ENCODE data around the gene PPY.

The PPY gene, protein sequence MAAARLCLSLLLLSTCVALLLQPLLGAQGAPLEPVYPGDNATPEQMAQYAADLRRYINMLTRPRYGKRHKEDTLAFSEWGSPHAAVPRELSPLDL

GRCh38 chr17:43942051-43942685, at the start of gene PPY:
Gene PPY (minus strand): TSS chr17:43942476. CDS start chr17:43941654, 822 bp downstream.
- TF ChIP-seq GATA2 (IDR thresholded peaks at IDR 0.05; ENCODE audit: low read depth, low read length) (no peak), GATA3 (IDR thresholded peaks at IDR 0.05; ENCODE audit: low read depth, low read length) (no peak)

GRCh38 chr17:43988301-43988700, 46.0 kb upstream of the PPY start:
- TF ChIP-seq GATA2 (IDR thresholded peaks at IDR 0.05; ENCODE audit: low read depth, low read length) (no peak), GATA3 (IDR thresholded peaks at IDR 0.05; ENCODE audit: low read depth, low read length) (no peak)

DNA sequence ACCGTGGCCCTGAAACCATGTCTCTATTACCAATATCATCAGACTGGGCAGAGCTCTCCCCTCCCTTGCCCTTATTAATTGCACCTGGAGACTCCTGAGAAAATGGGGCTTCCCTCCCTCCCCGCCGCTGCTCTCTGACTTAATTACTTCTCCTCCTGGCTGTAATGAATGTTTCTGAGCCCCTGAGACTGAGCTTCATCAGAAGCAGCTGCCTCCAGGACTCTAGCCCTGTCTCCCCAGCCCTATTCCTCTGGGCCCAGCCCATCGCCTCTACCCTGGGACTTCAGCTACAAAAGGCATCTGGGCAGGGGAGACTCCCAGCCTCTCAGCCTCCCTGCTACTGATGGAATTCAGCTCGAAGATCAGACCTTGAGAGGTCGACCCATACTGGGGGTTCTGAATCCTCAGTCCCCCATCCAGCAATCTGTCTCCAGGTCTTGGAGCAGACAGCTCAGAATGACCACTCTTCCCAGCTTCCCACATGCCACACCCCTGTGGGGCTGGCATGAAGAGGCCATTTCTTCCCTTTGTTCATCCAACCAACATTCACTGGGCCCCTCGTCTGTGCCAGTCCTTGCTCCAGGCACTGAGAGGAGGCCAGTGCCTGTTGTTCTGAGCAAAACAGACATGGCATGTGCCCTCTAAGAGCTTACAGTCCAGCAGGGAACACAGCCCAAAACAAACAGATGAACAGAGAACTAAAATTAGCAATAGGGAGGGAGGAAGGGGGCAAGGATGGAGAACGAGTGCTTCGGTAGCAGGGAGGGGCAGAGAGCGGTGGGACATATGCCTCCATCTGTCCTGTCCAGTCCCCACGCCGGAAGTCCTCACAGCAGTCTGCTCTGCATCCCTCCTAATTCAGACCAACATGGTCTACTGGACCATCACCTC, 45.1 kb upstream of the PPY start:
- TF ChIP-seq GATA2 (IDR thresholded peaks at IDR 0.05; ENCODE audit: low read depth, low read length) (no peak), GATA3 (IDR thresholded peaks at IDR 0.05; ENCODE audit: low read depth, low read length) (no peak)

GRCh38 chr17:43986225-43986981, 44.1 kb upstream of the PPY start:
- no peak for TF ChIP-seq GATA2 (IDR thresholded peaks at IDR 0.05; ENCODE audit: low read depth, low read length)
- no peak for TF ChIP-seq GATA3 (IDR thresholded peaks at IDR 0.05; ENCODE audit: low read depth, low read length)

DNA sequence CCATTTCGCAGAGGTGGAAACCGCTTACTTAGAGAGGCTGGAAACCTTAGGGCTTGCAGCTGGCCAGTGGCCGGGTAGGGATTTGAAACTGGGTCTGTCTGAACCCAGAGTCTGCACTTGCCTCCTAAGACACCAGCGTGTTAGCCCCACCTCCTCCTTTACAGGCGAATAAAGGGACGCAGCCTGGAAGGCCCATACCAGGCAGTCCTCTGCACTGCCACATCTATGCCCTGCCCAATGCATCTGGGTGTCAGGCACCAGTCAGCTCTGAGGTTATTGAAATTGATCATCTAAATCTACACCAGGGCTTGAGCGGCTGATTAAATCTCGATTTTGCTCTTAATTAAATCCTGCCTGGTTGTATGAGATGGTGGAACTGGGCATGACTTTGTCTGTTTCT, 42.2 kb upstream of the PPY start:
- TF ChIP-seq GATA3 (IDR thresholded peaks at IDR 0.05; ENCODE audit: low read depth, low read length): peak; percentile 65; the same call in 1 of the 2 replicates
- peak; percentile 55 for TF ChIP-seq GATA2 (IDR thresholded peaks at IDR 0.05; ENCODE audit: low read depth, low read length)

- TF ChIP-seq GATA3 (IDR thresholded peaks at IDR 0.05; ENCODE audit: low read depth, low read length) (0 out of 2 replicates have a peak, but pooled peaks have one; percentile 14), GATA2 (IDR thresholded peaks at IDR 0.05; ENCODE audit: low read depth, low read length) (peak; percentile 89)
Observed at GRCh38 chr17:43983515-43984411, 41.5 kb upstream of the PPY start.

DNA sequence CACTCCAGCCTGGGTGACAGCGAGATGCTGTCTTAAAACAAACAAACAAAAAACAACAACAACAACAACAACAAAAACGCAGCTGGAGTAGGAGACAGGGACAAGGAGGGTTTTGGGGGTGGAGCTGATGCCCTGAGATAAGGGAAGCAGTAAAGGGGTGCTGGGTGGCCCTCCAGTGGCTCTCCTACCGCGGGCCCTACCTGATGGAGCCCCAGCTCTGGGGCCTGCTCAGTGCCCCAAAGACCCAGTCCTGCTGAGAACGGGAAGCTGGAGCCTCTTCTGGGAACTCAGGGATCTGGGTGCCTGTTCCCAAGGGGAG, 40.9 kb upstream of the PPY start:
- TF ChIP-seq GATA3 (IDR thresholded peaks at IDR 0.05; ENCODE audit: low read depth, low read length) (no peak), GATA2 (IDR thresholded peaks at IDR 0.05; ENCODE audit: low read depth, low read length) (peak; percentile 10; the same call in 1 of the 2 replicates)

GRCh38 chr17:43982171-43982570, 39.9 kb upstream of the PPY start:
- TF ChIP-seq GATA3 (IDR thresholded peaks at IDR 0.05; ENCODE audit: low read depth, low read length): no peak
- TF ChIP-seq GATA2 (IDR thresholded peaks at IDR 0.05; ENCODE audit: low read depth, low read length): no peak

GRCh38 chr17:43979671-43980070, 37.4 kb upstream of the PPY start:
- TF ChIP-seq GATA3 (IDR thresholded peaks at IDR 0.05; ENCODE audit: low read depth, low read length) (no peak), GATA2 (IDR thresholded peaks at IDR 0.05; ENCODE audit: low read depth, low read length) (peak; percentile 41; the same call in 1 of the 2 replicates)

DNA sequence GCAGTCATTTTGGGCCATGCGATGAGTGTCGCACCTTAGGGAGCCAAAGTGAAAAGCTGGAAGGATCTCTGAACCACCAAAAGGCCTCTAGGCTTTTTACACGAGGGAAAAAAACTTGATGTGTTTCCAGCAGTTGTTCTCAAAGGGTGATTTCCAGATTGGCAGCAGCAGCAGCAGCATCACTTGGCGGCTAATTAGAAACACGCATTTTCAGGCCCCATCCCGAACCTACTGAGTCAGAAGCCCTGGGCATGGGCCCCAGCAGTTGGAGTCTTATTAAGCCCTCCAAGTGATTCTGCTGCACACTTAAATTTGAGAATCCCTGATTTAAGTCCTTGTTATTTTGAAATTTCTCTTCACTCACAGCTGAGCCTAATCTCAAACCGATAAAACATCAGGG, 36.7 kb upstream of the PPY start:
- TF ChIP-seq GATA3 (IDR thresholded peaks at IDR 0.05; ENCODE audit: low read depth, low read length): no peak
- no peak for TF ChIP-seq GATA2 (IDR thresholded peaks at IDR 0.05; ENCODE audit: low read depth, low read length)

DNA sequence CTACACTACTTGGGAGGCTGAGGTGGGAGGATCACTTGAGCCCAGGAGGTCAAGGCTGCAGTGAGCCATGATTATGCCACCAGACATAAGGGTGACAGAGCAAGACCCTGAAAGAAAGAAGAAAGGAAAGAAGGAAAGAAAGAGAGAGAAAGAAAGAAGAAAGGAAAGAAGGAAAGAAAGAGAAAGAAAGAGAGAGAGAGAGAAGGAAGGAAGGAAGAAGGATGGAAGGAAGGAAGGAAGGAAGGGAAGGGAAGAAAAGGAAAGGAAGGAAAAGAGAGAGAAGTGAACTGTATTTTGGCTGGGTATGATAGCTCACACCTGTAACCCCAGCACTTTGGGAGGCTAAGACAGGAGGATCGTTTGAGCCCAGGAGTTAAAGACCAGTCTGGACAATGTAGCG, 35.8 kb upstream of the PPY start:
- TF ChIP-seq GATA2 (IDR thresholded peaks at IDR 0.05; ENCODE audit: low read depth, low read length): no peak
- TF ChIP-seq GATA3 (IDR thresholded peaks at IDR 0.05; ENCODE audit: low read depth, low read length): no peak

DNA sequence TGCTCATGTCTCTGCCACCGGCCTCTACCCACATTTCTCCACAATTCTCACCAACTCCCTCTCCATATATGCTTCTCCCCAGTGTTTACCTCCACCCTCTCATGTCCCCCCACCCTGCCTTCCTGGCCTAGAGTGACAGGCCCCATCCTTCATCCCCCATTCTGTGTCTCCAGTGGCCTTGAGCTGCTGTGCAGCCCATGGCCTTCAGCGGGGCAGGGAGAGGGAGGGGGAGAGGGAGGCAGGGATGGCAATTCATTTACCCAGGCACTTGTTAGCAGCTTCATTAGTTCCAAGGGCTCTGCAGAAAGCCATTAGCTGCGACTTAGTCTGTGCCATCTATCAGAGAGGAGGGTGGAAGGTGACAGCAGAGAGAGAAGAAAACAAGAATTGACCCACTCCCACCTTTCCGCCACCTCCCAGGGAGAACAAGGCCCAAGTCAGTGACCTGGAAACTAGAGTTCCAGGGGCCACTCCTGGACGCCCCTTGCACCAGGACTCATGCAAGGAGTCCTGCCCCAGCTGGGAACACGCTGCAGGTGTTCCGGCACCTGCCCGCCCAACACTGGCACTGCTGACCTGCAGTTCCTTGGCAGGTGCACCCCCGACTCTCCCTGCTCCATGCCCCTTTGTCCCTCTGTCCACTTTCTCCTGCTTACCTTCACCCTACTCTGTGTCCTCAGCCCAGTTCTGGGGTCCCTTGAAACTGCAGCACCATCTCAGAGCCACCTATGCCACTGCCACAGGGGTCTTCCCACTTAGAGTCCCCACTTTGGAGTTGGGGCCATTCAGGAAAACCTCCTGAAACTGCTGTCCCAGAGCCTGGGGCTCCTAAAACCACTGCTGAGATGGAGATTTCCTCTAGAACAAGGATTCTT, 34.9 kb upstream of the PPY start:
- TF ChIP-seq GATA2 (IDR thresholded peaks at IDR 0.05; ENCODE audit: low read depth, low read length): no peak
- TF ChIP-seq GATA3 (IDR thresholded peaks at IDR 0.05; ENCODE audit: low read depth, low read length): no peak

Measured in SH-SY5Y (cell line).